NCI-H2171 treated with DMSO at 0.1 percent for 48 hours (cell line): ENCODE measurements around the gene HSPG2.

Source experiments
- DNase-seq: peaks from one replicate; lab custom pipeline; 2025; lab: John Stamatoyannopoulos, UW

The HSPG2 gene

DNA sequence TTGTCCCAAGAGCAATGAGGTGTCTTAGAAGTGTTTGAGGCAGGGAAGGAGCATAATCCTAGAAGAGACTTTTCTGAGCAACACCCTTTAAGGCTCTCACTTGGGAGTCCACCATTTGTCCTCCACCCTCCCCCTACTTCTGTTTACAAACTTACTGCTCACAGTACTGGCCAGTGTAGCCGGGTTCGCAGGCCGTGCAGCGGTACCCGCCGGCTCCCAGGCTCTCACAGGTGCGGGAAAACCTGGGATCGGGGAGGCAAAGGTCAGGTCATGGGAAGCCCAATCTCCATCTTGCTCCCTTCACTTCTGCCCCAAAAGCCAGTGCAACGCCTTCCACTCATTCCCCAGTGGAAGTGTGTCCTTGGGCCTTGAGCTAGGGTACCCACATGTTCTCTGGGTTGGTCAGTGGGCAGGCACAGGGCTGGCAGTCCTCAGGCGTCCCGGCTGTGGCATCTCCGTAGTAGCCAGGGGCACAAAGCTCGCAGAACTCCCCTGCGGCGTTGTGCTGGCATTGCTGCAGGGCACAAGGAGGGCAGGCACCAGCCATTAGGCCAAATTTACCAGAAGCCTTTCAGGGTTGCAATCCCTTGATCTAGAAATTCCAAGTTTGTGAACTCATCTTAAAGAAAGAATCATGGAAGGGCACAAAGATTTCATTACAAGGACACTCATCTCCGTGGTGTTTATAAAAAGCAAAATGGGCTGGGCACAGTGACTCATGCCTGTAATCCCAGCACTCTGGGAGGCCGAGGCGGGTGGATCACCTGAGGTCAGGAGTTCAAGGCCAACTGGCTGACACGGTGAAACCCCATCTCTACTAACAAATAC, 75.3 kb downstream of the HSPG2 start:
- DNase-seq = no peak

GRCh38 chr1:21860971-21861370, 76.1 kb downstream of the HSPG2 start:
- no peak for DNase-seq

GRCh38 chr1:21859669-21860179, 77.4 kb downstream of the HSPG2 start:
- DNase-seq = no peak

DNA sequence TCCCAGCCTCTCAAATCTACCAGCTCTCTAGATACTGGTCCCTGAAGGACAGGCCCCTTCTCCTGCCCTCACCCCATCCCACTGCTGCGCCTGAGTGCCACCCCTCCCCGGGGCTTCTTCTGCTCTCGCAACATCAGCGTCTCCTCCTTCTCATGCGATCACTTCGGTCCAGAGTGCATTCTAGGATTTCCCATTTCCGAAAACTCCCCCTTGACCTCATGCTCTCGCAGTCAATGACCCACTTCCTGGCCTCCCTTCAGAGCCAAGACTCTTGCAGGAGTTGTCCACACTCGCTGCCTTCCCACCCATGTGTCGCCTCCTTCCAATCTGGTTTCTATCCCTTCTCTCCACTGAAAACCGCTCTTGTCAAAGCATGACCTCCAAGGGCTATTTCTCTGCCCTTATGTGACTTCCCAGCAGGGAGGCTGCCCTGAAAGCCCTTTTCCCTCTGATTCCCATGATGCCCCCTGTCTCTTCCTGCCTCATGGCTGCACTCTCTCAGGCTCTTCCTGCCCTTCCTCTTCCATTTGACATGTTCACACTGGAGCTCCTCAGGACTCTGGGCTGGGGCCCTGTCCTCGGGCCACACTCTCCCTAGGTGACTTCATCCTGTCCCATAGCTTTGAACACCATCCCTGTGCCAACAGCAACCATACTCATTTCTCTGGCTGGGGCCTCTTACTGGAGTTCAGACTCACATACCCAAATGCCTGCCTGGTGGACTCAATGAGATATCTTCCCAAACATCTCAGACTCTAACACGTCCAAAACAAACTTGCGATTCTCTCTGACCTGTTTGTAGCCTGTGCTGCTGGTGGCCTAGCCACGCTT, 79.1 kb downstream of the HSPG2 start:
- DNase-seq = no peak

- DNase-seq = no peak
These were observed 79.8 kb downstream of the HSPG2 start for GRCh38 chr1:21857142-21857839.

DNA sequence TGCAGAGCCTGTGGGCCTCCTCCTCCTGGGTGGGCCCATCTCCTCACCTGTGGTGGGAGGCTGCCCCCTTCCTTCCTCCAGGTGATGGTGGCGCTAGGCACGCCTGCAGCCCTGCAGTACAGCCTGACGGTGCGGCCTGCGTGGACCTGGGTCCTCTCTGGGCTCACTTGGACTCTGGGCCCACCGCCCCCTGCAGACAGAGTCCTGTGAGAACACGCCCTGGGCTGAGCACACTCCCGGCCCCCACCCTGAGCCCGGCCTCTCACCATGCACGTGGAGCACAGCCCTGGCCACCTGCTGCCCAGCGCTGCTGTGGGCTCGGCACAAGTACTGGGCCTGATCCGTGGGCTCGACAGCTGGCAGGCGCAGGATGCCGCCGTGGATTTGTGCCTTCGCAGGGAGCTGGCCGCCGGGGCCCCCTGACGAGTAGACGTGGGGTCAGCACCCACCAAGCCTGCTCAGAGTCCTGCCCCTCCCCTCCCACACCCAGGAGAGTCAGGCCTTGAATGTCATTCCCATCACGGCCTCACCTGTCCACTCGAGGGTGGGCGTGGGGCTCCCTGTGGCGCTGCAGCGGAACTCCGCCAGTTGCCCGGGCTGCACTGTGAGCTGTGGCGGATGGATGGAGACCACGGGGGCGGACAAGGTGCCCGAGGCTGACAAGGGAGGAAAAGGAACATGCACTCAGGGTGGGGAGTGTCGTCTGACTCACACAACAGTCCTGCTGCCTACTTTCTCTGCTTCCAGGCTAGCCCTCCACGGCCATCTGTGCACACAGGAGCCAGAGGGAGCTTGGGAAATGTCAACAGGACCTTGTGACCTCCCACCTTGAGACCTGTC, 81.6 kb downstream of the HSPG2 start:
- no peak for DNase-seq

GRCh38 chr1:21854751-21855131, 82.4 kb downstream of the HSPG2 start:
- no peak for DNase-seq

DNA sequence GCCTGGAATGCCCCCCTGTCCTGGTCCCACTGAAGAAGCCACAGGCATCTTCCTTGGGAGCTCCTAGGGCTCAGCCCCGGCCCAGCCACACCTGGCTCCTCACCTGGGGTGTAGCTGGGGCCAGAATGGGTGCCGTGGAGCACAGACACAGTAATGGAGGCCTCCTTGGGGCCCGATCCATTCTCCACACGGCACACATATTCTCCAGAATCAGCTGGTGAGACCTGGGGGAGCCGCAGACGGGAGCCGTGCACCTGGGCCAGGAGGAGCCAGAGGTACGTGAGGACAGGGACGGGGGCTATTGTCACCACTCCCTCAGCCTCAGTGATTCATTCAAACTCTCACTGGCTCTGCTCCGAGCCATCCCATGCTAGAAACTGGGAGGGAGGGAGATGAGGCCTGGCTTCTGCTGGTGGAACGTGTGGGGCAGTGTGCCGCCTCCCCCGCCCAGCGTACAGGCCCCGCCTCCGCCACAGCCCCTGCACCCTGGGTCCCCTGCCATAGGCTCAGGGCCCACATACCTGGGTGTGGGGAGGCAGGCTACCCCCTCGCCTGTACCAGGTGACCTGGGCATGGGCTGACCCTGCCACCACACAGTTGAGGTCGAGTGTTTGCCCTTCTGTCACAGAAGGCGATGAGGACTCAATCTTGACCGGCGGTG, 82.9 kb downstream of the HSPG2 start:
- no peak for DNase-seq

GRCh38 chr1:21853131-21853427, 84.0 kb downstream of the HSPG2 start:
- no peak for DNase-seq

DNA sequence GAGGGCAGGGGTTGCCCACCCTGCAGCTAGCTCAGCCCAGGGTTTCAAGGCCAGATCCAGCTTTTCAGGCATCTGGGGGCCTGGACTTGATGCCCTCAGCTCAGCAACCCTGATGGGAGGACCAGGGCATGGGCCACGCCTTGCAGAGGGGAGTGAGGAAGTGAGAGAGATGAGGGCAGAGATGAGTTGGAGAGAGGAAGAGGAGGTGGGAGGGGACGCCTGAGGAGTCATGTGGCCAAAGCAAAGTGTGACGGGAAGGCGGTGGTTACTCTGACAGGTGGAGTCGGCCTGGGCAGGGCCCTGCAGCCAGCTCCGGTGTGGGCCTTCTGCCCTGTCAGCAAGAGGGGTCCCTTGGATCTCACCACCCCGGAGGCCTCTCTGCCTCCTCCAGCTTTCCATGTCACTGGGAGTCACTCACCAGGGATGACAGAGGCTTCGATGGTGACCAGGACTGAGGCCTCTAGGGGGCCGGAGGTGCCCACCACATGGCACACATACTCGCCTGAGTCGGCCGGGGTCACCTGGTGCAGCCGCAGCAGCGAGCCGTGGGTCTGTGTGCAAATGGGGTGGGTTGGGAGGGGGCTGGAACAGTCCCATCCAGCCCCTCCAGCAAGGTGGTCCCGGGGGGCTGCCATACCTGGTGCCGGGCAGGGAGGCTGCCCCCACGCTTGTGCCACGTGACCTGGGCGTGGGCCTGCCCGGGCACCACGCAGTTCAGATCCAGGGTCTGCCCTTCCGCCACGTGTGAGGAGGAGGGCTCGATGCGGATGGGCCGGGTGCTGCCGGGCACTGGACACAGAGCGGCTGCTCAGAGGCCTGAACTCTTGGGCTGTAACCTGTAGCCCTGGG, 84.6 kb downstream of the HSPG2 start:
- DNase-seq = no peak

DNA sequence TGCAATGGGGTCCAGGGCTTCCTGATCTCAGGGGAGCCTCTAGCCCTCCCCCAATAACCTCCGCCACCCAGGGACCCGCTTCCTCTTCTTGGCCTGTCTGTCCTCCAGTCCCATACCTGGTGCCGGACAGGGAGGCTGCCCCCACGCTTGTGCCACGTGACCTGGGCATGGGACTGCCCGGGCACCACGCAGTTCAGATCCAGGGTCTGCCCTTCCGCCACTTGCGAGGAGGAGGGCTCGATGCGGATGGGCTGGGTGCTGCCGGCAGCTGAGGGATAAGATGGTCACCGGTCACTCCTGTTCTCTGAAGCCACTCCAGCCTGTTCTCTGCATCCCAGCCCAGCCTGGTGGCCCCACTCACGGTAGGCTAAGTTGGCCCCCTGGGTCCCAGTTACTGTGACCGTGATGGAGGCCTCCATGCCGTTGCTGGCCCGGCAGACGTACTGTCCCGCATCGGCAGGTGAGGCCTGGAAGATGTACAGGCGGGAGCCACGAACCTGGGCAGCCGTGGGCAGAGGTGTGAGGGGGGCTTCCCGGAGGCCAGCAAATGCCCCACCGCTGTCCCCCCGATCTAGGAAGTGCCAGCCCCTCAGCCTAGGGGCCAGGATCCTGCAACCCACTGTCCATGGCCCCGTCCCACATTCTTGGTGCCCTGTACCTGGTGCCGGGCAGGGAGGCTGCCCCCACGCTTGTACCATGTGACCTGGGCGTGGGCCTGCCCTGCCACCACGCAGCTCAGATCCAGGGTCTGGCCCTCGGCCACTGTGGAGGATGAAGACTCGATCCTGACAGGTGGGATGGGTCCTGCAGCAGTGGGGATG, 85.5 kb downstream of the HSPG2 start:
- no peak for DNase-seq

DNA sequence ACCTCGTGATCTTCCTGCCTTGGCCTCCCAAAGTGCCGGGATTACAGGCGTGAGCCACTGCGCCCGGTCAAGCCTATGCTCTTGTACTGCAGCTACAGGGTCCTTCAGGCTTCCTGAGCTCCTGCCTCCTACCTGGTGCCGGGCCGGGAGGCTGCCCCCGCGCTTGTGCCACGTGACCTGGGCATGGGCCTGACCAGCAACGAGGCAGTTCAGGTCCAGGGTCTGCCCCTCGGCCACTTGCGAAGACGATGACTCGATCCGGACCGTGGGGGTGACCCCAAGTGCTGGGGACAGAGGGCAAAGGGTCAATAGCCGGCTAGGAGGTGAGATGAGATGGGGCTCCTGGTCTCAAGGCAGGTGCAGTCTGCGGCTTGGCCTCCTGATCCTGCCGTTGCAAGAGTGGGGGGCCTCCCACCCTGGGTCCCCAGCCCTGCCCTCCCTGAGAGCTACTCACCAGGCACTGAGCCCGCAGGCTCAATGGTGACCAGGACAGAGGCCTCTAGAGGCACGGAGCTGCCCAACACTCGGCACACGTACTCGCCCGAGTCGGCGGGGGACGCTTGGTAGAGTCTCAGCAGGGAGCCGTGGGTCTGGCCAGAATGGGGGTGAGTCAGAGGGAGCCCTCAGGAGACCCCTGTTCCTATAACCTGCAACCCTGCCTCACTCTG, 87.1 kb downstream of the HSPG2 start:
- DNase-seq = no peak

DNA sequence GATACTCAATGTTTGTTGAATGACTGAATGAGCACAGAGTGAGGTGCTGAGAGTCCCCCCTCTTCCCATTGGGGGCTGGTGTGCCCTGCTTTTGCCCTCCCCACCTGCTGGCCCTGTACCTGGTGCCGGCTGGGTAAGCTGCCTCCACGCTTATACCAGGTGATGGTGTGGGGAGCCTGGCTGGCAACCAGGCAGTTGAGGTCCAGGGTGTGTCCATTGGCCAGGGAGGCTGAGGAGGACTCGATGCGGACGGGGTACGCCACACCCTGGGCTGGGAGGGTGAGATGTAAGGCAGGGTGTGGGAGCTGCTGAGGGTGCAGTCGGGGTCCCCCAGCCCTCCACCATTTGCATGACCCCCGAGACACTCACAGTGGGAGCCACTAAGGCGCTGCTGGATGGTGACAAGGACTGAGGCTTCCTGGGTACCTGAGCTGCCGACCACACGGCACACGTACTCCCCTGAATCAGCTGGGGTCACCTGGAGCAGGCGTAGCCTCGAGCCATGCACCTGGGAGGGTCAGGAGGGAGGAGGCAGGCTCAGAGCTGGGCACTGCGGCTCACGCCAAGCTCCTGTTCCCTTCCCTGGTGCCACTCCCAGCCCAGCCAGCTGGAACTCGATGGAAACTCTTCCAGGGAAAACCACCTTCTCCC, 88.5 kb downstream of the HSPG2 start:
- DNase-seq = no peak

DNA sequence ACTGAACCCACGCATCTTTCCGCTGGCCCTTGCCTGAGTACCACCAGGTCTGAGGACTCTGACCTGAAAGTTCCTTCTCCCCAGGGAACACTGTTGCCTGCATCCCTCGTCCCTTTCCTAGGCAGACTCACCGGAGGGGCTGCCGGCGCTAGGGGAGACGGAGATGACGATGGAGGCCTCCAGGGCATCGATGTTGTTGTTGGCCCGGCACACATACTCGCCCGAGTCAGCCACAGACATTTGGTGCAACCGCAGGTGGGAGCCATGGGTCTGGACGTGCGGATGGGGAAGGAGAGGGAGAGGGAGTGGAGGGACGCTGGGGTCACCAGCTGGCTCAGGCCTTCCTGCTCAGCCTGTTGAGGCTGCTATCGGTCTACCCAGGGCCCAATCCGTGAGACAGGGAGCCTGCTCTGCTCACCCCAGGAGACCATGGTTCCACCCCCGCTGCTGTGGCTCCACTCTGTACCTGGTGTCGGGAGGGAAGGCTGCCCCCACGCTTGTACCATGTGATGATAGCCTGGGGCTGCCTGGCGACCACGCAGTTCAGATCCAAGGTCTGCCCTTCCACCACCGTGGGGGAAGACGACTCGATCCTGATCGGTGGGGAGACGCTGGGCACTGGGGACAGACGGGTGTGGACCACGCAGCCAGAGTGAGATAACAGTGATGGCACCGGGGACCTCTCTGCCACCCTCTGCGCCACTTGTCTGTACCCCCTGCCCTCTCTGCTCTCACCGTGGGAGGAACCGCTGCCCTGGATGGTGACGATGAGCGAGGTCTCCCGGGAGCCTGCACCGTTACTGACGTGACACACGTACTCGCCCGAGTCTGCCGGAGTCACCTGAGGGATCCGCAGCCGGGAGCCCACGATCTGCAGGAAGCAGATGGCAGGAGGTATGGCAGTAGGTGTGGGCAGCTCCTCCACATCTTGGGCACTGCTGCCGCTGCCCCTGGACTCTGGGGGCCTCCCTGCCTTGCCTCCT, 89.6 kb downstream of the HSPG2 start:
- DNase-seq = no peak

DNA sequence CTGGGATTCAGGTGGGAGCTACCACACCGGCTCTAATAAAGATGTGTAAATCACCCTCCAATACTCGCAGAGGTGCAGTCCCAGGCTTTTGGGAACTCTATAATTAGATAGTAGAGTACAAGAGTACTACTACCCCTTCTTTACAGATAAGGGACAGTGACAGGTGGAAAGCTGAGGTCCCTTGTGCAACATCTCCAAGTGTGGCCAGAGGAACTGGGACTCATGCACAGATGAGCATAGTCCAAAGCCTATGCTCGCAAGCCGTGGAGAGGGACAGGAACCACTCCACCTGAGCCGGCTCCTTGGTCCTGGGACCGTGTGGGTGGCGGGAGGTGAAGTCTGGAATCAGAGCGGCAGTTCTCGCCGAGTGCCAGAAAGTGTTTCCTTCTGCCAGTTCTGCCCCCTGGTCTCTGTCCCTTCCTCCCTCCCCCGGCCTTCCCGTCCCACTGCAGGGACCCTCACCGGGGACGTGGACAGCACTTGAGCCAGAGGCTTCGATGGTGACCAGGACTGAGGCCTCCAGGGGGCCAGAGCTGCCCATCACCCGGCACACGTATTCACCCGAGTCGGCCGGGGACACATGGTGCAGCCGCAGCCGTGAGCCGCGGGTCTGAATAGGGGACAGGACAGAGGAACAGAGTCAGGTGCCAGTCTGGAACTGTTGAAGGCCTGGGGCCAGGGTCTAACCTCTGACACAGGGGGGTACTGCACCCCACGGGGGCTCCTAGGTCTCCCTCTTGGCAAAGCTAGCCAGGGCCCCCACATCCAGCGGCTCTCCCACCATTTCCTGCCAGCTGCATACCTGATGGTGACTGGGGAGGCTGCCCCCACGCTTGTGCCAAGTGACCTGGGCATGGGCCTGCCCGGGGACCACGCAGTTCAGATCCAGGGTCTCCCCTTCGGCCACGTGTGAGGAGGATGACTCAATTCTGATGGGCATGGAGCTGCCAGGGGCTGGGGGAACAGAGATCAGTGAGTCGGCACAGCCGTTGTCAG, 91.2 kb downstream of the HSPG2 start:
- no peak for DNase-seq

DNA sequence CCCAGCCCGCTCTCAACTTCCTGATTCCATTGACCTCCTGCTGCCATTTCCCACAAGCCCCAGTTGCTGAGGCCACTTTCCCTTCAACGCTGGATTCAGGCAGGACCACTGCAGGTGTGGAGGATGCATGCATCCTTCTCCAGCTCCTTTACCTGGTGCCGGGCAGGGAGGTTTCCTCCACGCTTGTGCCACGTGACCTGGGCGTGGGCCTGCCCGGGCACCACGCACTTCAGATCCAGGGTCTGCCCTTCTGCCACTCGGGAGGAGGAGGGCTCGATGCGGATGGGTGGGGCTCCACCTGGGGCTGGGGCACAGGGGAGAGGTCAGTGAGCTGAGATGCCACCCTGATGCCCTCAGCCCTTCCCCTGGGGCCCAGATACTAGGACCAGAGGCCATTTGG, 93.1 kb downstream of the HSPG2 start:
- DNase-seq = no peak
